ENCODE measurements around the gene FBRSL1. TPM values are rescaled to one million over a fixed set of nuclear protein-coding genes. Genes with fewer than 3 reads are reported as not detected.

FBRSL1 gene
- total and polyA plus RNA-seq, 9 of the 15 experiments (the other 6 are each of a cell fraction or from before 2014, with no cell fraction given): 0.24 to 129 (median 7.3) TPM

- WGBS (ENCODE audit: insufficient coverage, low coverage, missing lambda C conversion rate): 16% methylated on average over 16 of the region's 16 CpGs
- intact Hi-C loops (cut with micrococcal nuclease) (no loop called here), in situ Hi-C loops (cut with MboI) (no loop called here)
- peaks cover 3% of the 10 kb centered on the region; the same call in 1 of the 2 replicates for H3K9me3 ChIP-seq (replicated peaks; ENCODE audit: control insufficient read depth, insufficient read depth, low read depth, low read length)
- no peak overlapping the region for H2AFZ ChIP-seq (ENCODE audit: low read depth, low read length)
- FAIRE-seq (no peak), DNase-seq (ENCODE audit: extremely low read depth in 1 of 4, low spot score in 3 of 4) (no peak), ATAC-seq (no peak)
- POLR2A ChIA-PET: interaction anchor here (0.6 kb wide), 3 partner anchors 18 to 145 kb away, joined by 3 to 4 read pairs (median 3); no protein-coding TSS in a partner anchor
- H3K36me3 ChIP-seq (ENCODE audit: control insufficient read depth, insufficient read depth, low read length): no peaks in the 10 kb centered on the region
- BruUV-seq (replicated peaks): no TSS peak
- no peak overlapping the region for H3K4me2 ChIP-seq (ENCODE audit: insufficient read depth, low read length)
- CTCF ChIA-PET (ENCODE audit: low intra/inter-chr PET ratio): no interaction called here
- H3K27ac ChIP-seq (ENCODE audit: extremely low read depth, low read depth, low read length): no peak overlapping the region
- no peak overlapping the region for H3K9ac ChIP-seq (ENCODE audit: insufficient read depth in 1 of 2, low read depth in 2 of 2, low read length in 2 of 2)
- peaks cover 10 to 55% of the 10 kb centered on the region in 2 experiments for H3K4me1 ChIP-seq (replicated peaks in 1 of 2; ENCODE audit: control insufficient read depth in 2 of 2, insufficient read depth in 2 of 2, low read length in 2 of 2)
- H4K20me1 ChIP-seq (replicated peaks; ENCODE audit: control insufficient read depth, insufficient read depth, low read length): peaks cover 10% of the 10 kb centered on the region; the same call in 1 of the 2 replicates
- H3K4me3 ChIP-seq: no peak overlapping the region
- H3K27me3 ChIP-seq (ENCODE audit: control insufficient read depth in 2 of 2, insufficient read depth in 2 of 2, low read length in 2 of 2): peaks cover 51 to 62% of the 10 kb centered on the region in 2 experiments
- no peaks in the 10 kb centered on the region for H3K9me1 ChIP-seq (ENCODE audit: control insufficient read depth, insufficient read depth, low read length)
- H3K79me2 ChIP-seq (ENCODE audit: control insufficient read depth, insufficient read depth, low read length): no peaks in the 10 kb centered on the region
- no peak for TF ChIP-seq FOXJ2 (tag; IDR thresholded peaks at IDR 0.05)
- TF ChIP-seq, protein P1, sequence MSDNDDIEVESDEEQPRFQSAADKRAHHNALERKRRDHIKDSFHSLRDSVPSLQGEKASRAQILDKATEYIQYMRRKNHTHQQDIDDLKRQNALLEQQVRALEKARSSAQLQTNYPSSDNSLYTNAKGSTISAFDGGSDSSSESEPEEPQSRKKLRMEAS (CRISPR knock-in tag; IDR thresholded peaks at IDR 0.05): 0 out of 2 replicates have a peak, but pooled peaks have one; percentile 15
Observed at GRCh38 chr12:132484891-132485441, 5.0 kb upstream of the FBRSL1 start.

DNA sequence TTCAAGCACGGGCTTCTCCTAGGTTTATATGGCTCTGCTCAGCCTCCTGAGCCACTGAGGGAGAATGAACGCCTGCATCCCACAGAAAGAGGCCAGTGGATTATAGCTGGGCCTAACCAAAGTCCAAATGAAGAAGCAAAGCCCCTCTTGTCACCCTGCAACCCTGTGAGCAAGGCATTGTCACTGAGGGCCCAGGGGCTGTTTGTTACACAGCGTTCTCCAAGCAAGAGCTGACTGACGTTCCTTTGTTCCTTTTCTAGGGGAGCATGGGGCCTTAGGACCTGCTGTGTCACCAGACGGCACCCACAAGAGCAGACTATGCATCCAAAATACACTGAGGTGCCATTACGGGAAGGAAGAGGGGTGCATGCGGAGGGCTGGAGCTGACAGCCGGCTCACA lies 4.3 kb upstream of the FBRSL1 start:
- H3K9me1 ChIP-seq (ENCODE audit: control insufficient read depth, insufficient read depth, low read length): no peaks in the 10 kb centered on the region
- H4K20me1 ChIP-seq (replicated peaks; ENCODE audit: control insufficient read depth, insufficient read depth, low read length): peaks cover 10% of the 10 kb centered on the region; the same call in 1 of the 2 replicates
- peaks cover 46 to 56% of the 10 kb centered on the region in 2 experiments for H3K27me3 ChIP-seq (ENCODE audit: control insufficient read depth in 2 of 2, insufficient read depth in 2 of 2, low read length in 2 of 2)
- no peaks in the 10 kb centered on the region for H3K36me3 ChIP-seq (ENCODE audit: control insufficient read depth, insufficient read depth, low read length)
- peaks cover 3% of the 10 kb centered on the region; the same call in 1 of the 2 replicates for H3K9me3 ChIP-seq (replicated peaks; ENCODE audit: control insufficient read depth, insufficient read depth, low read depth, low read length)
- no peak overlapping the region for H3K4me3 ChIP-seq
- H3K4me2 ChIP-seq (ENCODE audit: insufficient read depth, low read length): no peak overlapping the region
- no peak overlapping the region for H3K9ac ChIP-seq (ENCODE audit: insufficient read depth in 1 of 2, low read depth in 2 of 2, low read length in 2 of 2)
- no TSS peak for BruUV-seq (replicated peaks)
- H2AFZ ChIP-seq (ENCODE audit: low read depth, low read length): no peak overlapping the region
- intact Hi-C loops (cut with micrococcal nuclease): no loop called here
- ChIA-PET POLR2A (interaction anchor here (0.6 kb wide), 3 partner anchors 17 to 146 kb away, joined by 3 to 4 read pairs (median 3); no protein-coding TSS in a partner anchor), CTCF (ENCODE audit: low intra/inter-chr PET ratio) (no interaction called here)
- in situ Hi-C loops (cut with MboI): no loop called here
- ATAC-seq: no peak
- 23% methylated on average over 6 of the region's 8 CpGs for whole genome bisulfite sequencing (ENCODE audit: insufficient coverage, low coverage, missing lambda C conversion rate)
- no peak for DNase-seq (ENCODE audit: extremely low read depth in 1 of 4, low spot score in 3 of 4)
- FAIRE-seq: no peak
- peaks cover 10 to 51% of the 10 kb centered on the region in 2 experiments for H3K4me1 ChIP-seq (replicated peaks in 1 of 2; ENCODE audit: control insufficient read depth in 2 of 2, insufficient read depth in 2 of 2, low read length in 2 of 2)
- peaks cover 3% of the 10 kb centered on the region for H3K79me2 ChIP-seq (ENCODE audit: control insufficient read depth, insufficient read depth, low read length)
- H3K27ac ChIP-seq (ENCODE audit: extremely low read depth, low read depth, low read length): no peak overlapping the region
- TF ChIP-seq PHB2 (IDR thresholded peaks at IDR 0.05; ENCODE audit: low read depth): no peak
- TF ChIP-seq ESRRA (IDR thresholded peaks at IDR 0.05; ENCODE audit: borderline replicate concordance, low read depth): no peak
- no peak for TF ChIP-seq XRCC4 (IDR thresholded peaks at IDR 0.05; ENCODE audit: extremely low read depth, insufficient read depth, insufficient read length)
- no peak for TF ChIP-seq TOE1 (IDR thresholded peaks at IDR 0.05; ENCODE audit: borderline replicate concordance)
- no peak for TF ChIP-seq TOE1 (CRISPR knock-in tag; IDR thresholded peaks at IDR 0.05; ENCODE audit: borderline replicate concordance, low read depth)
- no peak for TF ChIP-seq TEAD4 (IDR thresholded peaks at IDR 0.05; ENCODE audit: low read length)
- no peak for TF ChIP-seq TEAD4 (CRISPR knock-in tag; IDR thresholded peaks at IDR 0.05; ENCODE audit: borderline replicate concordance)
- TF ChIP-seq TAL1 (IDR thresholded peaks at IDR 0.05): no peak
- TF ChIP-seq TRIM24 (IDR thresholded peaks at IDR 0.05): 0 out of 4 replicates have a peak, but pooled peaks of 1 of the 2 experiments have one; percentile 9
- no peak for TF ChIP-seq POU5F1 (IDR thresholded peaks at IDR 0.05; ENCODE audit: borderline replicate concordance, low read depth, low read length, partially characterized antibody)
- peak in 1 of 2 experiments; percentile 16; a peak in 1 of 4 replicates for TF ChIP-seq KDM1A (IDR thresholded peaks at IDR 0.05)
- no peak for TF ChIP-seq ZKSCAN8 (CRISPR knock-in tag; IDR thresholded peaks at IDR 0.05)
- TF ChIP-seq BCOR (IDR thresholded peaks at IDR 0.05): peak; percentile 70
- TF ChIP-seq ZNF133 (CRISPR knock-in tag; IDR thresholded peaks at IDR 0.05): no peak
- no peak for TF ChIP-seq ZNF253 (CRISPR knock-in tag; conservative IDR thresholded peaks at IDR 0.05)
- no peak for TF ChIP-seq BRD4 (IDR thresholded peaks at IDR 0.05)
- no peak for TF ChIP-seq SPI1 (IDR thresholded peaks at IDR 0.05; ENCODE audit: borderline replicate concordance, low read depth, low read length)
